GM18507 (cell line): ENCODE data around the gene LPCAT2.

ENCODE experiments used
- DNase-seq: peaks from one replicate; pipeline ENCODE4 v3.0.0; 2011; ENCODE audit warnings: low read depth; ENCODE audit not compliant: insufficient read length; ENCODE audit errors: extremely low spot score
- FAIRE-seq: peaks from 2 replicates; lab custom pipeline; 2011; peaks lifted over from hg19 to GRCh38; lab: Jason Lieb, UNC

LPCAT2 gene

DNA sequence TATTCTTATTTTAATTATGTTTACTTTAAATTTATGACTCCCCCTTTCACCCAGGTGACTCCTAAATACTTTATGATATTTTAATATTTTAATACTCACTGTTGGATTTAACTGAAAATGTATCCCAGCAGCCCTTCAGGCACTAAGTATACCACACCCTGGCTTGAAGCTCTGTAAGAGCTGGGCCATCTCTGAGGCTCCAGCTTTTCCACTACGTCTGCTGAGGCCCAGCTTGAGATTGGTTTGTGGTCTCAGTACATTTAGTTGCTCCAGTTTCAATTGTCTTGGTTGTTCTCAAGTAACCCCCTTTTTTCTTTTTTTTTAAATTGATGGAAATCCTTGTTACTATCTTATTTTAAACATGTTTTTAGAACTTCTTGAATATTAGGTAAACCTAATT lies 30.6 kb downstream of the LPCAT2 start:
- FAIRE-seq = no peak

DNA sequence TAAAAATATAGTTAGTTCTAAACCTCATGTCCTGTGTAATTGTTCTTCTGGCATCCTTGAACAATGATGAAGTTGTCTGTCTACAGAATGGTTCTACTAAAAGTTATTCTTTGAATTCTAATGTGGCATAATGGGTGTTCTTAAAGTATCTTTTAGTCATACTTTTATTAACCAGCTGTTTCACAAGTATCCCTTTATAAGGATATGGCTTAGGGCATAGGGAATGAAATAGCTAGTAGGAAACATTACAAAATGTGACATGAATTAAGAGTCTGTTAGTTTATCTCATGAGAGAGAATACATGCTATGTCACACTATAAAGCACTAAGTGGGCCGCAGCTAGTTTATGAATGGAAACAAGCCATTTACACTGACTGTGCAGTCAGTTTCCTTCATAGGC lies 31.3 kb downstream of the LPCAT2 start:
- no peak for FAIRE-seq

More for the DNA sequence above, 30.6 kb downstream of the LPCAT2 start:
- DNase-seq = no peak

DNA sequence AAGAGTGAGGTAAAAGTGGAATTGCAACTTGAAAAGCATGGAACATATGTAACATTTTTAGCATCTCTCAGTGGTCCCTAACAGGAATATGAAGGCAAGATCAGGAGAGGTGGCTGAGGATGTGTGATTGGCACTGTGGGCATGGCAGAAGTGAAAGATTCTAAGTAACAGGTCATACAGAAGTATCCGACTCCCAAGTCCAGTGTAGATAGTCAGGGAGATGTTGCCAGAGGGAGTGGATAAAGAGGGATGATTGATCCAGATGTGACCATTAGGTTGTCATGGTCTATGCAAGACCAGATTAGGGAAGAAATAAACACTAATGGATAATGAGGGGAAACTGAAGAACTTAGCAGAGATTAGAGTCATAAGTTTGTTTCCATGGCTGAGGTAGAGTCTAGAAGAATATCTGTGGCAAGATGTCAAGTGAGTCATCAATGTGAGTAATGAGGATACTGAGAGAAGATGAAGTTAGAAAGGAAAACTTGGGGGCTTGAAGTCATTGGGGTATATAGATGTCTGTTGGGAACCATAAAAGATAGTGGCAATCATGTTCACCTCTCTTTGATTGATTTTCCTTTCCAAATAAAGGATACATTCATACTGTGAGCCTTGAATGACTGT lies 33.7 kb downstream of the LPCAT2 start:
- FAIRE-seq = no peak
- DNase-seq = no peak

More for the DNA sequence above, 31.3 kb downstream of the LPCAT2 start:
- no peak for DNase-seq

DNA sequence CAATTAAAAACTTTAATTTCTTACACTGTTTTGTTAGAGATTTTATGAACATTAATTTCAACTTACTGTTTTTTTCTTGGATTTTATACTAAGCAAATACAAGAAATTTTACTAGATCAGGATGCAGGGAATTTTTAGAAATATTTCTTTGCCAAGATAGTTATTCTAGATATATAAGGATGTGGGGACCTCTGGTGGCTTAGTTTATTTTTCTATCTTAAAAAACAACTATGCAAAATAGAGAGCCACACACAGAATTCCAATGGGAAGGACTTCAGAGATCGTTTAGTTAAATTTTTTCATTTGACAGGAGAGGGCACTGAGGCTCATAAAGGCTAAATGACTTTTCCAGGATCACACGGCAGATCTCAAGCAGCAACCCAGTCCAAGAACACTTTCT lies 34.6 kb downstream of the LPCAT2 start:
- FAIRE-seq (no peak), DNase-seq (no peak)

DNA sequence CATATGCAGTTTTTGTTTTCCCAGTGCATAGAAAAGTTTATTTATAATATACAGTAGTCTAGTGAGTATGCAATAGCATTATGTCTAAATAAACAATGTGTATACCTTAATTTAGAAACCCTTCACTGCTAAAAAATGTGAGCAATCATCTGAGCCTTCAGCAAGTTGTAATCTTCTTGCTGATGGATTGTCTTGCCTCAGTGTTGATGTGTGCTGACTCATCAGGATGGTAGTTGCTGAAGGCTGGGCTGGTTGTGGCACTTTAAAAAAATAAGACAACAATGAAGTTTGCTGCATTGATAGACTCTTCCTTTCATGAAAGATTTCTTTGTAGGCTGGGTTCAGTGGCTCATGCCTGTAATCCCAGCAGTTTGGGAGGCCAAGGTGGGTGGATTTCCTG lies 43.7 kb downstream of the LPCAT2 start:
- FAIRE-seq = no peak
- DNase-seq = no peak

DNA sequence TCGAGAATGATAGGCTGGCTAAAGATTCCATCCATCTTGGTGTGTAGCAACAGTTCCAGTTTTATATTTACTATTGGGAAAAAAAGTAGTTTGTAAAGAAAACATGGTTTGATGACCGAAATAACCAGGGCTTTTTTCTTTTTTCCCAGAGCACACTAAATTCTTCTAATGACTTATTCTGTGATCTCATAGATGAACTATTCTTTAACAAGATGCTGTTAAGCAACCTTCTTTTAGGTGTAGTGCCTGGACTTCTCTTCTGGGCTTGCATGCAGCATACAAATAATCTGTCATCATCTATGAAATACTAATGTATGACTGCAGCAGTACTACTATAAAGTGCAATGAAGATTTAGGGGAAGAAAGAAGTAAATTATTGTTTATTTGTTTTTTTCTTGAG lies 46.6 kb downstream of the LPCAT2 start:
- FAIRE-seq = no peak
- no peak for DNase-seq

DNA sequence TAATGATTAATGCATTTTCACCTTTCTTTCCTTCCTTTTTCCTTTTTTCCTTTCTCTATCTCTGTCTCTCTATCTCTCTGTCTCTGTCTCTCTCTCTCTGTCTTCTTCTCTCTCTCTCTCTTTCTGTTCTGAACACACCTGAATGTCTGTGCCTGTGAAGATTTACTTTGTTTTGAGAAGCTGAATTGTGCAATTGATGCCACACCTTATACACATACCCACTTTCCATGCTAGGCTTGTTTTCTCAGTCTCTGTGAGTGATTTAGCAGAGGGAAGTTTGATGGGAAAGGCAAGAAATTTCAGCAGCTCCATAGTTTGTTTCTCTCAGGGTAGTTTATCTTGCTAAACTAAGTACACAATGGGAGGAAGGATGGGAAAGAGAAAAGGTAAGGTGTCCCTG lies 48.3 kb downstream of the LPCAT2 start:
- no peak for DNase-seq
- no peak for FAIRE-seq

DNA sequence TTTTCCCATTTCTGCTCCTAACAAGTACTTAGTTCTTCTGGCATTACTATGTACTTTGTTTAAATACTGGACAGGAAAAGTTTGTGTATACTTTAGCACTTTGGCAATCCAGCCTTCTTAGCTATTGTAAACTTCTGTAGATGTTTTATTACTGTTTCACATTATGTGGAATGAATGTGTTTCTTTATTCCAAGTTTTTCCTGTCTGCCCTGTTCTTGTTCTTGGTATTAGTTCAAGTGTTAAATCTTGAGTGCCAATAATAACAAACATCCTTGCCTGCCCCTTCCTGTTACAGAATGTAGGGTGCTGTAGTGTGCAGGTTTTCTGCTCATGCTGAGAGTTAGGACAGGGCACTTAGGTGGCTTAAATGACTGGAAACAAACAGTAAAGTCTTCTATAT lies 50.4 kb downstream of the LPCAT2 start:
- DNase-seq = no peak
- FAIRE-seq = no peak

DNA sequence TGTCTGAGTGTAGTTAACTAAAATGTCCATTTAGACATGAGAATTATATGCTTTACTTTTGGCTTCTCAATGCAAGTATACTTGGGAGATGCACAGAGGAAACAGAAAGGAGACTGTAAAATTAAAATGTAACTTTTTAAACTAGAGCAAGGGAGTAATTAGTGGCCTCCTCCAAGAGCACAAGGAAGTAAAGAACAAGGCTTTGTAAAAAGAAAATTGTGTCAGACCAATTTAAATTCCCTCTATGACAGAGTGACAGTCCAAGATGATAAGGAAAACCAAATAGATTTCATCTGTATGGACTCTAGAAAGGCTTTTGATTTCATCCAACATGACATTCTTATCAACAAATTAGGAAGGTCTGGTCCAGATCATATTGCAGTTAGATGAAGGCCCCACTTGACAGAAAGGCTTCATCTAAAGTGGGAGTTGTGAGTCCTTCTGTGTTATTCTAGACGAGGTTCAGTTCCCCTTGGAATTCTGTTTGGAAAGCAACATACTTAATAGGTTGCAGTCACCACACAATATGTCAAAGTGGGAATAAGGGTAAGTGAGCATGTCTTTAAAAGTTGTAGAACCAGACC lies 51.2 kb downstream of the LPCAT2 start:
- FAIRE-seq (no peak), DNase-seq (no peak)

DNA sequence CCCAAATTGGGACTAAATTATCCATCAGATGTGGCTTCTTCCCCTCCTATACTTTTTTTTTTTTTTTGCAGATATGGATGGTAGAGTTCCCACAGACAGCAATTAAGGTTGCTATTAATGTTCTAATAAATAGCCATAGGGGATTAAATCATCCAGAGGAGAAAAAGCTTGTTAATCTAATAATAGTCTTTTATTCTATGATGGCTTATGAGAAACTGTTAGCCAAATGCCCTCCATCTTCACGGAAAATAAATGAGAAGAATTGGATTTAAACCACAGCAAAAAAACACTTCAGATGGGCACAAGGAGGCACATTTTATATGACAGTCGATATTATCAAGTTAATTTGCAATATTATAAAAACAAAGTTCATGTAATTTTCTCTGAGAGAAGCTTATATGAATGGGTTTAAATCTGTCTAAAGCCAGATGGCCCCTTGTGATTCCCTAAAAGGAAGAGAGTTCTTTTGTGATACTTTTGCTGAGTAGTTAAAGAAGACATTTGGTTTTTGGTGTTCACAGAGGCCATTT lies 52.5 kb downstream of the LPCAT2 start:
- no peak for DNase-seq
- no peak for FAIRE-seq

DNA sequence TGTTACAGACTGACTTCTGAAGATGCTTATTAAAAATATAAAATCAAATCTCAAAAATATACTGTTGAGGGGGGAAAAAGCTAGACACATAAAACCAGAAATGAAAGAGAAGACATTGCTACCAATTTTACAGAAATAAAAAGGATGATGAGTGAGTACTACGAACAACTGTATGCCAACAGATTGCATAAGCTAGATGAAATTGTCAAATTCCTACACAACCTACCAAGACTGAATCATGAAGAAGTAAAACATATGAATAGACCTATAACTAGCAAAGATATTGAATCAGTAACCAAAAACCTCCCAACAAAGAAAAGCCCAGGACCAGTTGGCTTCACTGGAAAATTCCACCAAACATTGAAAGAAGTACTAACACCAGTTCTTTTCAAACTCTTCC lies 54.1 kb downstream of the LPCAT2 start:
- FAIRE-seq (no peak), DNase-seq (no peak)

DNA sequence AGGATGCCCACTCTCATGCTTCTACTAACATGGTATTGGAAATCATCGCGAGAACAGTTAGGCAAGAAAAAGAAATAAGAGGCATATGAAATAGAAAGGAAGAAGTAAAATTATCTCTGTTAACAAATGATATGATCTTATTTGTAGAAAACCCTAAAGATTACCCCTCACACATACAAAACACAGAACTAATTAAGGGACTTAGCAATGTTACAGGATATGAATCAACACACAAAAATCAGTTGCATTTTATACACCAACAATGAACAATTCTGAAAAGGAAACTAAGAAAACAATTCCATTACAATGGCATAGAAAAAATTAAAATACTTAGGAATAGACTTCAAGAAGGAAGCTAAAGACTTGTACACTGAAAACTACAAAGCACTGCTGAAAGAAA lies 54.9 kb downstream of the LPCAT2 start:
- FAIRE-seq = no peak
- DNase-seq = no peak

DNA sequence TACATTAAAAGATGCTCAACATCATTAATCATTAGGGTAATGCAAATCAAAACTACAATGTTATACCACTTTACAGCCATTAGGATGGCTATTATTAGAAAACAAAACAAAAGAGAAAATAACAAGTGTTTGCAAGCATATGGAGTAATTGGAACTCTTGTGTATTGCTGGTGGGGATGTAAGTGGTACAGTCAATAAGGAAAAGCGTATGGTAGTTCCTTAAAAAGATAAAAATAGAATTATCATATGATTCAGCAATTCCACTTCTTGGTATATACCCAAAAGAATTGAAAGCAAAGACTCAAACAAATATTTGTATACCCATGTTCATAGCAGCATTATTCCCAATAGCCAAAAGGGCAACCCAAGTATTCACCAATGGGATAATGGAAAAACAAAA lies 56.2 kb downstream of the LPCAT2 start:
- FAIRE-seq = no peak
- DNase-seq = no peak

DNA sequence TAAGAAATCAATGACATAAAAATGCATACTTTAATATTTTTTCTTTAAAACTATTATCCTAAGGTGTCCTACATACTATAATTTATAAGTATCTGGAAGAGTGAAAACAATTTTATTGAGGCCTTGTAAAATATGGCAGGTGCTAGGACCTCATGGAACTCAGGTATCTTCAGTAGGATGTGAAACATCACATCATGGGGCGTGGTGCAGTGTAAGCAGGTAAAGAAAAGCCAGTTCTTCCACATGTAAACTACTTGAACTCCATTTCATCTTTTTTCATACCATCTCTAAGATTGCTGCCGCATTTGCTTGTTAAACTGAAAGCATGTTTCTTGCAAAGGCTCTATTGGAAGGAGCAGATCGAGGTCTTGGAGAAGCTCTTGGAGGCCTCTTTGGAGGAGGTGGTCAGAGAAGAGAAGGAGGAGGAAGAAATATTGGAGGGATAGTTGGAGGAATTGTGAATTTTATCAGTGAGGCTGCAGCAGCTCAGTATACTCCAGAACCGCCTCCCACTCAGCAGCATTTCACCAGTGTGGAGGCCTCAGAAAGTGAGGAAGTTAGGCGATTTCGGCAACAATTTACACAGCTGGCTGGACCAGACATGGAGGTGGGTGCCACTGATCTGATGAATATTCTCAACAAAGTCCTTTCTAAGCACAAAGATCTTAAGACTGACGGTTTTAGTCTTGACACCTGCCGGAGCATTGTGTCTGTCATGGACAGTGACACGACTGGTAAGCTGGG lies 57.7 kb downstream of the LPCAT2 start, which contains the start of gene CAPNS2:
TSS of gene CAPNS2 (plus strand) at position 253 of the 744 bp plus-strand sequence. CDS start at position 326, 73 bp downstream.
- DNase-seq (no peak), FAIRE-seq (no peak)

DNA sequence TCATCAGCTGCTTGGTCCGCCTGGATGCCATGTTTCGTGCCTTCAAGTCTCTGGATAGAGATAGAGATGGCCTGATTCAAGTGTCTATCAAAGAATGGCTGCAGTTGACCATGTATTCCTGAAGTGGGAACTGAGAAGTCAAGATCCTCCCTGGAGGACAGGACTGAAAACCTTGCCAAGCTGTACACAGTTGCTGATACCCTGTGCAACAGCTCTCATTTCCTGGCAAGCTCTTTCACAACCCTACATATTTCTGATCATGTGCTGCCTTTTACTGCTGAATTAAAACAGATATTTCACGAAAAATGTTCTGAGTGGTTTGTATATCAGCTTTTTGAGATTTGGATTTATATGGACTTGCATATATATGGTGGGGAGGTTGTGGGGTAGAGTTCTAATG lies 58.5 kb downstream of the LPCAT2 start:
- DNase-seq (no peak), FAIRE-seq (no peak)

DNA sequence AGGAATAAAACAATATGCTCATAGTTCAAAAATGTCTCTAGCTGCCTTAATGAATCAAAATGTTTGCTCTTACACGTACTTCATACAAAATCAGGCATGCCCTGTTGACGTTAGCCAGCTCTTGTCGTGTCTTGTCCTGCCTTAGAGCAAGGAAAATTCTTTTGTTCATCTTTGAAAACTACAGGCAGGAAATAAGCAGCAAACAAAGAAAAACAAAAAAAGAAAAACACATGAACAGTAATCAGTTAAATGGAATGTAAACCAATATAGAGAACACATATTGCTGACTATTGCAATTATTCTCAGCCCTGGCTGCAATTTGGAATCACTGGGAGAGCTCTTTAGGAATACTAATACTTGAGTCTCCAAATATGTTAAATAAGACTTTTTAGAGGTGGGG lies 59.3 kb downstream of the LPCAT2 start:
- FAIRE-seq (no peak), DNase-seq (no peak)

DNA sequence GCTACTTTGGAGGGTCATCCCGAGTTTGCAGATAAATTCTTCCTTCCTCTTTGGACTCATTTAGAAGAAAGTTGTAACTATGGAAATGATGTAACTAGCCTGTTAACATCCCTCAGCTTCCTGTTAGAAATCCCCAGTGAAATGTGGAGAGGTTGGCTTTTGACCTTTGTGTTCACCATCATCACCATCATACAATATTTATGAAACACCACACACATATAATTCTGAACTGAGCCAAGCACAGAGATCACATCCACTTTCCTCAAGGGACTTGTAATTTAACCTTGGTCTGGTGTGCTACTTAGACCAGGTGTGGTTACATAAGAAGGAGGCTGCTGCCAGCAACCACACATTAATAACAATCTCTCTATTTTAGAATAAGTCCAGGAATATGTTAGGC lies 60.2 kb downstream of the LPCAT2 start:
- DNase-seq = no peak
- no peak for FAIRE-seq

DNA sequence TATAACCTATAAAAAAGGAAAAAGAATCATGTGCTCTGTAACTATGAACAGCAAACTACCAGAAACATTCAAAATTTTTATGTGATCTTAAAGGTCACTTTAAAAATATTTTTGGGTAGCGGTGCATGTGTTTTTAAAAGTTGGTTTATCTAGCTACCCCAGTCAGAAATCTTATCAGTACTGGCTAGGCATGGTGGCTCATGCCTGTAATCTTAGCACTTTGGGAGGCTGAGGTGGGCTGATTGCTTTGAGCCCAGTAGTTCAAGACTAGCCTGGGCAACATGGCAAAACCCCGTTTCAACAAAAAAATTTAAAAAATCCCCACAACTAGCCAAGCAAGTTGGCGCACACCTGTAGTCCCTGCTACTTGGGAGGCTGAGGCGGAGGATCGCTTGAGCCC lies 61.3 kb downstream of the LPCAT2 start:
- no peak for DNase-seq
- no peak for FAIRE-seq

DNA sequence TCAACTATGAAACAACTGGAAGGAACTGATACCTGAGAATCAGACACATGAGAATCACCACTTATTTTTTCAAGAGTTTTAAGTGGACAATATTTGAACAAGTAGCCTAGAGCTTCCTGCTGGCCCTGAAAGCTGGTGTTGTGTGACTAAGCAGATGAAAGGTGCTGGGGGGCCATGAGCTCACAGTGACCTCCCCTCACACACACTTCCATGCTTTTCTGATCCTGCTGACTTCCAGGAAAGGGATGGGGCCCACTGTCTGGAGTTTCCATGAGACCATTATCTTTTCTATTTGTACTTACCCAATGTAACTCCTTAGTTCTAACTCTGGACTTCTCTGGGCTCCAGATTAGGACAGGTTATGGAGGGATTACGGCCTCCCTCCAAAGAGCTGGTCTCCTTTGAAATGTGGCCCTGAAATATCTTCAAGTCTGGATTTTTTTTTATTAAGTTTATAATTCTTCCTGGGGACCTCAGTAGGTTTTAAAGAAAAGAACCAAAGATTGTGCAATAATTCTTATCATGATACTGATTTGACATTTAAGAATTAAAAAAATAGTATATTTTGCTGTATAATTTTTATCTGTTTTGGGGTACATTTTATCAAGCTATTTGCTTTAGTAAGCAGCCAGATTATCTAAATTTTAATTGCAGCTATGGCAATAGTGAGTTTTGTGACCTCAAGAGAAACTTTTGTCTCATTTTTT lies 62.5 kb downstream of the LPCAT2 start:
- FAIRE-seq (no peak), DNase-seq (no peak)

DNA sequence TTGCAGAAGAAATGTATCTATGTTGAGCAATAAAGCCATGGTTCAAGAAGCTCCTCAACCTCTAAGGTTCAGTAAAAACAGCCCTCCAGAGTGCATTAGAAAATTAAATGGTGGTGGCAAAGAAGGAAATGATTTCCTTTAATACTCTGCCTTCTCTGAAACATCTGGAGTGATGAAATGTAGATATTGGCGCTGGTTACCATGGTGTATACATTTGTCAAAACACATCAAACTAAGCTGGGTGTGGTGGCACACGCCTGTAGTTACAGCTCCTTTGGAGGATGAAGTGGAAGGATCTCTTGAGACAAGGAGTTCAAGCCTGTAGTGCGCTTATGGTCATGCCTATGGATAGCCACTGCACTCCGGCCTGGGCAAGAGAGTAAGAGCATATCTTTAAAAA lies 63.6 kb downstream of the LPCAT2 start:
- DNase-seq = no peak
- no peak for FAIRE-seq
